ENCODE results near the gene CNTN3. TPM values are rescaled to one million over a fixed set of nuclear protein-coding genes. Genes with fewer than 3 reads are reported as not detected.

The CNTN3 gene
- total and polyA plus RNA-seq, 2 donors from 2014 or later = 3.8 TPM

- DNase-seq (no peak), FAIRE-seq (no peak)
- Histone ChIP-seq H3K4me3 (ENCODE audit: low read length in 3 of 3) (no peak overlapping the region), H3K36me3 (ENCODE audit: control insufficient read depth in 2 of 3, insufficient read depth in 3 of 3, low read length in 3 of 3) (no peaks in the 10 kb centered on the region), H3K9ac (ENCODE audit: low read length in 3 of 3) (no peak overlapping the region), H3K27me3 (ENCODE audit: control insufficient read depth, insufficient read depth, low read length) (no peaks in the 10 kb centered on the region), H3K4me1 (ENCODE audit: control insufficient read depth in 2 of 3, insufficient read depth in 2 of 3, low read depth in 1 of 3, low read length in 3 of 3) (no peaks in the 10 kb centered on the region), H3K27ac (ENCODE audit: low read depth in 2 of 2, low read length in 2 of 2) (no peak overlapping the region), H3K9me3 (ENCODE audit: control insufficient read depth in 2 of 3, insufficient read depth in 1 of 3, low read length in 3 of 3) (no peaks in the 10 kb centered on the region)
- intact Hi-C loops (cut with DNase I) = no loop called here
- TF ChIP-seq CTCF (IDR thresholded peaks at IDR 0.05; ENCODE audit: borderline replicate concordance, extremely low read depth, insufficient read depth) = no peak
Observed at GRCh38 chr3:74631351-74632140, 17.1 kb upstream of the CNTN3 start.

GRCh38 chr3:74630602-74631001, 16.1 kb upstream of the CNTN3 start:
- peak; percentile 68 for FAIRE-seq
- Histone ChIP-seq H3K36me3 (ENCODE audit: control insufficient read depth in 2 of 3, insufficient read depth in 3 of 3, low read length in 3 of 3) (no peaks in the 10 kb centered on the region), H3K9ac (ENCODE audit: low read length in 3 of 3) (no peak overlapping the region), H3K9me3 (ENCODE audit: control insufficient read depth in 2 of 3, insufficient read depth in 1 of 3, low read length in 3 of 3) (no peaks in the 10 kb centered on the region), H3K4me3 (ENCODE audit: low read length in 3 of 3) (no peak overlapping the region), H3K27me3 (ENCODE audit: control insufficient read depth, insufficient read depth, low read length) (no peaks in the 10 kb centered on the region), H3K27ac (ENCODE audit: low read depth in 2 of 2, low read length in 2 of 2) (no peak overlapping the region), H3K4me1 (ENCODE audit: control insufficient read depth in 2 of 3, insufficient read depth in 2 of 3, low read depth in 1 of 3, low read length in 3 of 3) (no peaks in the 10 kb centered on the region)
- intact Hi-C loops (cut with DNase I) = no loop called here
- DNase-seq = peak in 2 of 5 donors; percentile 20 to 64
- TF ChIP-seq CTCF (IDR thresholded peaks at IDR 0.05; ENCODE audit: borderline replicate concordance, extremely low read depth, insufficient read depth) = peak; percentile 16

GRCh38 chr3:74626011-74626410, 11.6 kb upstream of the CNTN3 start:
- intact Hi-C loops (cut with DNase I) = no loop called here
- no peak for TF ChIP-seq CTCF (IDR thresholded peaks at IDR 0.05; ENCODE audit: borderline replicate concordance, extremely low read depth, insufficient read depth)
- FAIRE-seq = no peak

More at GRCh38 chr3:74626011-74626410, 11.6 kb upstream of the CNTN3 start:
- Histone ChIP-seq H3K9me3 (ENCODE audit: control insufficient read depth in 2 of 3, insufficient read depth in 1 of 3, low read length in 3 of 3) (no peaks in the 10 kb centered on the region), H3K36me3 (ENCODE audit: control insufficient read depth in 2 of 3, insufficient read depth in 3 of 3, low read length in 3 of 3) (no peaks in the 10 kb centered on the region), H3K4me3 (ENCODE audit: low read length in 3 of 3) (no peak overlapping the region), H3K4me1 (ENCODE audit: control insufficient read depth in 2 of 3, insufficient read depth in 2 of 3, low read depth in 1 of 3, low read length in 3 of 3) (no peaks in the 10 kb centered on the region), H3K9ac (ENCODE audit: low read length in 3 of 3) (no peak overlapping the region), H3K27me3 (ENCODE audit: control insufficient read depth, insufficient read depth, low read length) (no peaks in the 10 kb centered on the region), H3K27ac (ENCODE audit: low read depth in 2 of 2, low read length in 2 of 2) (no peak overlapping the region)
- no peak for DNase-seq

Measured in kidney (tissue), 14 donors.